NCI-H187 treated with DMSO at 0.1 percent for 48 hours (cell line): Measurements from ENCODE around the gene TMEM218.

Experiments
- DNase-seq: peaks from one replicate; lab custom pipeline; 2025; lab: John Stamatoyannopoulos, UW

The TMEM218 gene

GRCh38 chr11:125111343-125112207 is at the start of gene TMEM218:
TSS of gene TMEM218 (minus strand) at chr11:125111626. CDS start at chr11:125102241, 9,385 bp downstream.
- DNase-seq: peak; percentile 88

DNA sequence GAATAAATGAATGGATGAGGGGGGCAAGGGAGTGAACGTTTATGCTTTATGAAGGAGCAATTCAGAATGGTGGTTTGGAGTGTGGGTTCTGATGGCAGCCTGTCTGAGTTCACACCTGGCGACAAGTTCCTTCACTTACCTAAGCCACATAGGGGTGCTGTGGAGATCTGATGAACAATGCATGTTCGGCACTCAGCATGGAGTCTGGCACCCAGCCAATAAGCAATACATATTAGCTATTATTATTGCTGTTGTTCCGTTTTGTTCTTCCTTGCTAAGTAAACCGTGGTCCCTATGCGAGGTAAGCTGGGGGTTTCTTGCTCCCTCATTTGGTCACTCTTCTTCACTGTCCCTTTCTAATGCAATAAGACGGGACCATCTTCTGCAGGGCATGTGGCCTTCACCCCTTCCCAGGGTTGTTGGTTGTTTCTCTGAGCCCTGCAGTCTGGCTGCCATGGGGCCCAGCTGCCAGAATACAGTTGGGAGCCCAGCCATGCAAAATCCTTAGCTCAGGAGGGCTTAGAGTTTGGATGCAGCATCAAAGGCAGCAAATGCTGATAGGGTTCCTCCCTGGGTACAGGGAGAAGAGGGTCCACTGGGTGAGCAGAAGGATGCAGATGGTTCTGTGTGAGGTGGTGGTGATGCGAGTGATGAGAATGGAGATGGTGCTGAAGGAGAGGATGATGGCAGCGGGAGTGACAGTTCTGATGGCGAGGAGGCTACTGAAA is 46.7 kb upstream of the TMEM218 start:
- no peak for DNase-seq

- no peak for DNase-seq
These were observed 45.8 kb upstream of the TMEM218 start for GRCh38 chr11:125157118-125157733.

- DNase-seq: no peak
These were observed 45.1 kb upstream of the TMEM218 start for GRCh38 chr11:125156346-125157117.

GRCh38 chr11:125155767-125156166 is 44.3 kb upstream of the TMEM218 start:
- no peak for DNase-seq

- no peak for DNase-seq
These were observed 43.6 kb upstream of the TMEM218 start for GRCh38 chr11:125155100-125155444.

- no peak for DNase-seq
These were observed 43.1 kb upstream of the TMEM218 start for GRCh38 chr11:125154378-125155099.

DNA sequence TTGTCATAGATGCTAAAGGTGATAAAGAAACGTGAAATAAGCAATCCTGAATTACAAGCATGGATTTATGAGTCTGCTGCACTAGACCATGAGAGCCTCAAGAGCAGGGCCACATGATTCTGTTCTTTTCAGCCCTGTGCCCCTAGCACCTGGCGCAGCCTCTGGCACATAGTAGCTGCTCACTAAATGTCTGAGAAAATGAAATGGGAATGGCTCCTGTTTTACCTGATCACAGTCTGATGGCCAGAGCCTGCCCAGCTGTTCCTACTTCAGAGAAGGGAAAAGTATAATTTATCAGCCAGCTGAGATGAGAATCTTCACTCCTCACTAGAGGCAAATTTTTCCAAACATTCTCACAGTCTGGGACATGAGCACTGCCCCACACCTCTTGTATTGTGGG is 42.4 kb upstream of the TMEM218 start:
- no peak for DNase-seq

DNA sequence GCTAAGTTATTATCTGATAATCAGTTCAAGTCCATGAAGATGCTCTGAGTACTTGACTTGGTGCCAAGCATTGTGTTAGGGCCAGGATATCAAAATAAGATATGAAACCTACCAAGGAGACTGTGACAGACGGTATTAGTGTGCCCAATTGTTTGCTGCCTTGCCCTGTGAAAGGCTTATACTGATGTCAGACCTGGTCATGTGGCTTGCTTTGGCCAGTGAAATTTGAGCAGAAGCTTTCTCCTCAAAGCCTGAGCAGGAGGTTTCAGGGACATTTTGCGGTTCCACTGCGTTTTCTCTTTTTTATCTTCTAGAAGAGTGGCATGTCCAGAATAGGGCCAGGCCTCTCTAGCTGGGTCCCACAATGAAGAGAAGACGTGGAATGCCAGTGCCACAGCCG is 37.3 kb upstream of the TMEM218 start:
- DNase-seq: no peak

DNA sequence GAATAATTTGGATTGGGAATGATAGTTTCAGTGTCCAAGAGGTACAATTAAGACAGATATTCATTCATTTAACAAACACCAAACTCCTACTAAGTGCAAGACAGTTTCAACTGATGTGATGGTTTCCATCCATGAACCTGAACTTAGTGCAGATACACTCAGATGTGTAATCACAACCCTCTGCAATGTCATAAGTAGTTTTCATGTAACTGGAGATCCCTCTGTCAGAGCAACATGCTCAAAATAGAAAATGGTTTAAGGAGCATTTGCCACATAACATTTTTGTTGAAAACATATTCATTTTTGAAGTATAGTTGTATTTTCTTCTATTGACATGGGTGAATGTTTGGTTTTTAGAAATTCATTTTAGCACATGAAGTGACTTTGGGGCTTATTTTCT is 36.6 kb upstream of the TMEM218 start:
- DNase-seq: no peak

GRCh38 chr11:125147280-125147679 is 35.9 kb upstream of the TMEM218 start:
- DNase-seq: no peak

DNA sequence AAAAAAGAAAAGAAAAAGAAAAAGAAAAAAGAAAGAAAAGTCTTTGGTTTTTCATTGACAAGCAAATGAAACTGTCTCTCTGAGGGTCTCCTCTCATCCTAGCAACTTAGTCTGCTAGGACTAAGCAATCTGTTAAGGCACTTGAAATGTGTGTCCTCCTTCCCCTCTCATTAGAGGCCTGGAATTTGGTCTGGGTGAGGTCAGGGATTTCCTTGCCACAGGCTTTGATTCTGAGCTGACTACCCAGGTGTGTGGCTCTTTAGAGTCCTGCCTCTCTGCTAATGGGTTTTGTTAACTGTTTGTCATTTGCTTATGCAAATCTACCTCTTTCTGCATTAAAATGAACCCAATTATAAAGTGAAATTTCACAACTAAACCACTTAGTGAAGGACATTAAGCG is 34.8 kb upstream of the TMEM218 start:
- DNase-seq: no peak

GRCh38 chr11:125141686-125142535 is 30.5 kb upstream of the TMEM218 start:
- DNase-seq: no peak

GRCh38 chr11:125141178-125141577 is 29.8 kb upstream of the TMEM218 start:
- DNase-seq: no peak

DNA sequence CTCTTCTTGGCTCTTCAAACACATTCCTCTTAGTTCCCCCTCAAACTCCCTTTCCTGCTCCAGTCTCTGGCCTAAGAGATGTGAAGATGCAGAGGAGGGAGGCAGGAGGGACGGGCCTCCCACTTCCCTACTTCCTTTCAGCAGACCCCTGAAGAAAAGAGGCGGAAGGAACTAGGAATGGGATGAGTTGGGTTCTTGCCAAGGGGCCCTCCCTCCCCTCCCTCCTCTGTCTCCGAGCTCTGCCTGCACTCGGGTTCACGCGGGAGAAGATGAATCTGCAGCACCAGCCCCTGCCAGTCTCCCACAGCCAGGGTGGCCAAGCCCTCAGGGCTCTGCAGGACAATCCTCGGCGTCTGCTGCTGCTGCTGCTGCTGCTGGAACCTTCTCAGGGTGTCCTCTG is 28.8 kb upstream of the TMEM218 start:
- DNase-seq: no peak

- DNase-seq: no peak
These were observed 28.4 kb upstream of the TMEM218 start for GRCh38 chr11:125139778-125140177.

- DNase-seq: no peak
These were observed 27.5 kb upstream of the TMEM218 start for GRCh38 chr11:125138966-125139365.

- no peak for DNase-seq
These were observed 24.6 kb upstream of the TMEM218 start for GRCh38 chr11:125136001-125136400.

DNA sequence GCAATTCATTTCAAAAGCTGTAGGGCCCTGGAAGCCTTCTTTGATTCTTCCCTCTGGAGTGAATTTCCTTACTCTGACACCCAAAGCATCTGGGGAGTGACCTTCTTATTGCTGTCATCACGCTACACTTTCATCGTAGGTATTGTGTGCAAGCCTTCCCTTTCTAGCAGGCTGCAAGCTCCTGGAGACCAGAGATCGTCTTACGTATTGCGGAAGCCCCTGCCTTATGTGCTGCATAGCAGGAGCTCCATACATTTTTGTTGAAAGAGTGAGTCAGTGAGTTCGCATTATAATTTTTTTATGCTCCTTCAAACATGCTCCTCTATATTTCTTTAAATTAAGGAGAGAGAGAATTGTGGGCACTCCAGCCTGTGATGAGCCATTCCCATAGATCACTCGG is 21.2 kb upstream of the TMEM218 start:
- no peak for DNase-seq

GRCh38 chr11:125132071-125132470 is 20.6 kb upstream of the TMEM218 start:
- no peak for DNase-seq
